NCI-H1694 (cell line): Measurements from ENCODE around the gene WFDC9.
"Not testable (repeated sequence)": the region's sequence is repeated elsewhere in the genome, so short reads cannot be mapped to it uniquely, and the experiment has no call there.

Experiments
- DNase-seq: peaks from one replicate; lab custom pipeline; 2025; lab: John Stamatoyannopoulos, UW

Gene WFDC9

DNA sequence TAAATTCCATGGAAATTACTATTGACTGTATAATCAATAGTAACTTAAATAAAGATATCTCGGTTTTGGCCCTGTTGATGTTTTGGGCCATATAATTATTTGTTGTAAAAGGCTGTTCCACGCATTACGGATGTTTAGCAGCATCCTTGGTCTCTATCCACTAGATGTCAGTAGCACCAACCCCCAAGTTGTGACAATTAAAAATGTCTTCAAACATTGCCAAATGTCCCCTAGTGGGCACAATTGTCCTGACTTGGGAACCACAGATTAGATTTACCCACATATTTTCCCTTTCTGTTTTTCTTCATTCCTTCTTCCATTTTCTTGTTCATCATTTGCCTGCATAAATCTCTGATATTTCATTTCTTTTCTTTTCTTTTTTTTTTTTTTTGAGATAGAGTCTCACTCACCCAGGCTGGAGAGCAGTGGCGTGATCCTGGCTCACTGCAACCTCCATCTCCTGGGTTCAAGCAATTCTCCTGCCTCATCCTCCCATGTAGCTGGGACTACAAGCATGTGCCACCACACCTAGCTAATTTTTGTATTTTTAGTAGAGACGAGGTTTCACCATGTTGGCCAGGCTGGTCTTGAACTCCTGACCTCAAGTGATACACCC lies 38.4 kb downstream of the WFDC9 start:
- DNase-seq, result peak; percentile 57

GRCh38 chr20:45589725-45590124 lies 41.4 kb downstream of the WFDC9 start:
- no peak for DNase-seq

GRCh38 chr20:45588800-45589199 lies 42.3 kb downstream of the WFDC9 start:
- no peak for DNase-seq

DNA sequence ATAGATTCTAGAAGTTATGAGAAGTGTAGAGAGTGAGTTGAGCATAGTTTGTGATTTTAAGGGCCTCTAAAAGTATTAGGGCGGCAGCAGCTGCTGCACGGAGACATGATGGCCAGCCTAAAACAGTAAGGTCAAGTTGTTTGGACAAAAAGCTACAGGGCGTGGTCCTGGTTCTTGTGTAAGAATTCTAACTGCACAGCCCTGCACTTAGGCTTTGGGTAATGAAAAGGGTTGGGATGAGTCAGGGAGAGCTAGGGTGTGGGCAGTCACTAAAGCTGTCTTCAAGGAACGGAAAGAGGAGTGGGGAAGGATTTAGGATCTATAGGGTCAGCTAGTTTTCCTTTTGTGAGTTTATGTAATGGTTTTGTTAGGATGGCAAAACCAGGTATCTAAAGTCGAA lies 45.1 kb downstream of the WFDC9 start:
- not testable (repeated sequence) for DNase-seq

- DNase-seq, result not testable (repeated sequence)
These were observed 46.8 kb downstream of the WFDC9 start for GRCh38 chr20:45584294-45584693.

DNA sequence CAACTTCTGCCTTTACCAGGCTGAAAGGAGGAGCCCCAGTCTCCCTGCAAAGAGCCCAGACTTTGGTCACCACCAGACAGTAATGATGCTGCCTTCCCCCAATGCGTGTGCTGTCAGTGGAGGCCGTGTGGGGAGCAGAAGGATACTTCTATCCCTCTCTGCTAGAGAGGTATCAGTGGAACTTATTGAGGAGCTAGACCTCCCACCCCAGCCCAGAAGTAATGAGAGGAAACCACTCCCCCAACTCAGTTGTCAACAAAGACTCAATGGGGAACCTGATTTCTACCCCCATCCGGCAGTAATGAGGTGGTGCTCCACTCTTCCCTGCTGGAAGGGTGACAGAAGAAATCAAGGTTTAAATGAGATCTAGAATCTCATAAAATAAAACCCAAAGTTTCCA lies 47.6 kb downstream of the WFDC9 start:
- DNase-seq, result no peak

DNA sequence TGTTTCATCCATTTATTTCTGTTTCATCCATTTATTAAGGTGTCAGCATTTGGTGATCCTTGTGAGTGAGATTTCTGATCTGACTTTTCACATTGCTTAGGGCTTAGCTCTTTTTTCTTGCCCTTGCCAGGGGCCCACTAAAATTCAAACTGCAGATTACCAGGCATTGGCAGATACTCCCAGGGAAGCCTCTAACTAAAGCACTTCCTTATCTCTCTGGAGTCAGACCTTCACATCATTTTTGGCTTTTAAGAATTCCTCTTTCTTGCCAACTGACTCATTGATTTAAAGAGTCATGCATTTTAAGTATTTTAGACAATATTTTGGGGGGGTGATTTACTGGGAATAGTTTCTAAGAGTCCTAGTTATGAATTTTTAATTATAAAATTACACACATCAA lies 49.4 kb downstream of the WFDC9 start:
- no peak for DNase-seq

GRCh38 chr20:45579184-45579583 lies 51.9 kb downstream of the WFDC9 start, which contains the start of gene WFDC8:
TSS of gene WFDC8 (minus strand) at chr20:45579284. CDS start at chr20:45579247, 37 bp downstream.
- DNase-seq, result no peak

- no peak for DNase-seq
These were observed 52.9 kb downstream of the WFDC9 start for GRCh38 chr20:45578231-45578630.

GRCh38 chr20:45576995-45577394 lies 54.1 kb downstream of the WFDC9 start:
- DNase-seq, result no peak

GRCh38 chr20:45575931-45576330 lies 55.2 kb downstream of the WFDC9 start:
- DNase-seq, result no peak

DNA sequence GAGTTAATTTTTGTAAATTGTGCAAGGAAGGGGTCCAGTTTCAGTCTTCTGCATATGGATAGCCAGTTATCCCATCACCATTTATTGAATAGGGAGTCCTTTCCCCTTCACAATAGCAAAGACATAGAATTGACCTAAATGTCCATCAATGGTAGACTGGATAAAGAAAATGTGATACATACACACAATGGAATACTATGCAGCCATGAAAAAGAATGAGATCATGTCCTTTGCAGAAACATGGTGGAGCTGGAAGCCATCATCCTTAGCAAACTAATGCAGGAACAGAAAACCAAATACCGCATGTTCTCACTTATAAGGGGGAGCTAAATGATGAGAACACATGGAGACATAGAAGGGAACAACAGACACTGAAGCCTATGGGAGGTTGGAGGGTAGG lies 61.4 kb downstream of the WFDC9 start:
- not testable (repeated sequence) for DNase-seq

DNA sequence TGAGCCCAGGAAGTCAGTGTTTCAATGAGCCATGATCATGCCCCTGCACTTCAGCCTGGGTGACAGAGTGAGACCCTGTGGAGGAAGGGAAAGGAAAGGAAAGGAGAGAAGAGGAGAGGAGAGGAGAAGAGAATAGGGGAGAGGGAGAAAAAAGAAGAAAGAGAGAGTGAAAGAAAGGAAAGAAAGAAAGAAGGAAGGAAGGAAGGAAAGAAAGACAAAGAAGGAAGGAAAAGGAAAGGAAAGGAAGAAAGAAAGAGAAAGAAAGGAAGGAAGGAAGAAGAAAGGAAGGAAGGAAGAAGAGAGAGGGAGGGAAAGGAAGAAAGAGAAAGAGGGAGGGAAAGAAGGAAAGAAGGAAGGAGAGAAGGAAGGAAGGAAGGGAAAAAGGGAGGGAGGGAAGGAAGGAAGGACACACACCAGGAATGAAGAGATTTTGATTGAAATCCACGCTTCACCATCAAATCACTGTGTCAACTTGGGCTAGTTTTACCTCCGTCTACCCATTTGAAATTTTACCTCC lies 66.3 kb downstream of the WFDC9 start:
- DNase-seq, result no peak
